Right atrium auricular region (tissue), 2 donors: ENCODE results near the gene CHRDL2. TPM values are rescaled to one million over a fixed set of nuclear protein-coding genes. Genes with fewer than 3 reads are reported as not detected.
A peak's percentile ranks its signal among the peaks of the same experiment; 100 is the strongest.

ENCODE experiments used
- DNase-seq: peaks from one replicate; pipeline ENCODE4 v3.0.0-alpha.2; 2019; ENCODE audit warnings: low spot score
- H3K27ac ChIP-seq, 2 donors: fragments of 200-600 bp; sonication (generic); 1 replicate in 1 of 2; 2 replicates in 1 of 2; pipeline ENCODE4 v1.5.1; 2016 to 2019
- H3K27me3 ChIP-seq, 2 donors: fragments of 200-600 bp; sonication (generic); one replicate each; pipeline versions ENCODE4 v1.5.1 to v1.6.0; 2017 to 2019
- H3K36me3 ChIP-seq: fragments of 200-600 bp; sonication (generic); one replicate; pipeline ENCODE4 v1.5.1; 2016
- H3K4me1 ChIP-seq, 2 donors: fragments of 200-600 bp; sonication (generic); one replicate each; pipeline versions ENCODE4 v1.5.1 to v1.6.0; 2017 to 2019
- H3K4me3 ChIP-seq, 2 donors: fragments of 200-600 bp; sonication (generic); 1 replicate in 1 of 2; 2 replicates in 1 of 2; pipeline ENCODE4 v1.5.1; 2017 to 2019; ENCODE audit warnings: mild to moderate bottlenecking in 1 of 2, moderate library complexity in 1 of 2
- H3K9me3 ChIP-seq, 2 donors: fragments of 200-600 bp; sonication (generic); one replicate each; pipeline ENCODE4 v1.5.1; 2019
- total RNA-seq, 2 donors: library from RNA; depleted of rRNA; stranded (reverse); fragments of >200 nt; gene quantifications; one replicate each; pipeline ENCODE4 v1.1.0, GENCODE V29; 2016
- TF ChIP-seq, protein P1 (sequence below), 2 donors: fragments of 200-600 bp; sonication (generic); IDR thresholded peaks; one replicate each; pipeline ENCODE4 v1.5.1; 2019; ENCODE audit warnings: antibody characterized with exemption in 2 of 2

CHRDL2 gene
- total RNA-seq, 2 donors from 2014 or later = 2.0 to 4.2 TPM

DNA sequence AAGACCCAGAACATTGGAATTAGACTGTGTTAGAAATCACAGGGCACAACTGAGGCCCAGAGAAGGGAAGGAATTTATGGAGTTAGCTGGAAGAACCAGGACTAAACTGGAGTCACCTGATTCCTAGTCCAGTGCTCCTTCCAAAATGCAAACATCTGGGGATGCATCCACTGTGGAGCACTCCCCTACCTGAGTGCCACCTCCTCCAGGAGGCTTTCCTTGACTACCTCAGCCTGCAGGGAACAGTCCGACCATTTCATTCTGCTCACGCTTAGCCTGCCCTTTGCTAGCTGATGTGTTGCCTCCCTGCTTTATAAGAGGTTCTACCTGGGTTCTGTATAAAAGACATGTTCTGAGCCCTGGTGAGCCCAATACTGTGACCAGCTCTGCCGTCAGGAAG lies 24.0 kb downstream of the CHRDL2 start:
- H3K27ac ChIP-seq = no peak overlapping the region

DNA sequence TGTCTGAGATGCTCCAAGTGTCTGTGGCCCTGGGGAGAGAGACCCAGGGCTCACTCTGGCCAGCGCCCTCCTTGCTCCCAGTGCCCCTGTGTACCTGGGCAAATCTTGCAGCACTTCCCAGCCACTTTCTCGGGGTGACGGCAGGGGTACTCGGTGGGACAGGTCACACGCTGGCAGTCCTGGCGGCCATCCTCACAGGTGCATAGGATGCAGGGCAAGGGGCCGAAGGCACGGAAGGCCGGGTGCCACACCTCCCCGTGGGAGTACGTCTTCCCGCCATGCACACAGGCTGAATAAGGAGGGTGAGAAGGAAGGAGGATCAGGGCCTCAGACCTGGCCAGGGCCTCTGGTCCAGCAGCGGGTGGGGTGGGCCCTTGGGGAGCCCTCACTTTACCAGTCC lies 28.0 kb downstream of the CHRDL2 start:
- no peak for DNase-seq
- H3K27me3 ChIP-seq = no peaks in the 10 kb centered on the region
- TF ChIP-seq, protein P1, sequence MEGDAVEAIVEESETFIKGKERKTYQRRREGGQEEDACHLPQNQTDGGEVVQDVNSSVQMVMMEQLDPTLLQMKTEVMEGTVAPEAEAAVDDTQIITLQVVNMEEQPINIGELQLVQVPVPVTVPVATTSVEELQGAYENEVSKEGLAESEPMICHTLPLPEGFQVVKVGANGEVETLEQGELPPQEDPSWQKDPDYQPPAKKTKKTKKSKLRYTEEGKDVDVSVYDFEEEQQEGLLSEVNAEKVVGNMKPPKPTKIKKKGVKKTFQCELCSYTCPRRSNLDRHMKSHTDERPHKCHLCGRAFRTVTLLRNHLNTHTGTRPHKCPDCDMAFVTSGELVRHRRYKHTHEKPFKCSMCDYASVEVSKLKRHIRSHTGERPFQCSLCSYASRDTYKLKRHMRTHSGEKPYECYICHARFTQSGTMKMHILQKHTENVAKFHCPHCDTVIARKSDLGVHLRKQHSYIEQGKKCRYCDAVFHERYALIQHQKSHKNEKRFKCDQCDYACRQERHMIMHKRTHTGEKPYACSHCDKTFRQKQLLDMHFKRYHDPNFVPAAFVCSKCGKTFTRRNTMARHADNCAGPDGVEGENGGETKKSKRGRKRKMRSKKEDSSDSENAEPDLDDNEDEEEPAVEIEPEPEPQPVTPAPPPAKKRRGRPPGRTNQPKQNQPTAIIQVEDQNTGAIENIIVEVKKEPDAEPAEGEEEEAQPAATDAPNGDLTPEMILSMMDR (IDR thresholded peaks at IDR 0.05) = no peak
- peaks cover 0 to 3% of the 10 kb centered on the region in 2 donors for H3K4me1 ChIP-seq
- no peak overlapping the region for H3K4me3 ChIP-seq
- no peaks in the 10 kb centered on the region for H3K36me3 ChIP-seq
- no peak overlapping the region for H3K27ac ChIP-seq
- no peaks in the 10 kb centered on the region for H3K9me3 ChIP-seq

More for the DNA sequence above, 24.0 kb downstream of the CHRDL2 start:
- H3K9me3 ChIP-seq = no peaks in the 10 kb centered on the region
- no peak for DNase-seq
- H3K36me3 ChIP-seq = no peaks in the 10 kb centered on the region
- peaks cover 0 to 14% of the 10 kb centered on the region in 2 donors for H3K4me1 ChIP-seq
- H3K4me3 ChIP-seq = no peak overlapping the region
- H3K27me3 ChIP-seq = no peaks in the 10 kb centered on the region
- TF ChIP-seq, protein P1 (IDR thresholded peaks at IDR 0.05) = no peak

DNA sequence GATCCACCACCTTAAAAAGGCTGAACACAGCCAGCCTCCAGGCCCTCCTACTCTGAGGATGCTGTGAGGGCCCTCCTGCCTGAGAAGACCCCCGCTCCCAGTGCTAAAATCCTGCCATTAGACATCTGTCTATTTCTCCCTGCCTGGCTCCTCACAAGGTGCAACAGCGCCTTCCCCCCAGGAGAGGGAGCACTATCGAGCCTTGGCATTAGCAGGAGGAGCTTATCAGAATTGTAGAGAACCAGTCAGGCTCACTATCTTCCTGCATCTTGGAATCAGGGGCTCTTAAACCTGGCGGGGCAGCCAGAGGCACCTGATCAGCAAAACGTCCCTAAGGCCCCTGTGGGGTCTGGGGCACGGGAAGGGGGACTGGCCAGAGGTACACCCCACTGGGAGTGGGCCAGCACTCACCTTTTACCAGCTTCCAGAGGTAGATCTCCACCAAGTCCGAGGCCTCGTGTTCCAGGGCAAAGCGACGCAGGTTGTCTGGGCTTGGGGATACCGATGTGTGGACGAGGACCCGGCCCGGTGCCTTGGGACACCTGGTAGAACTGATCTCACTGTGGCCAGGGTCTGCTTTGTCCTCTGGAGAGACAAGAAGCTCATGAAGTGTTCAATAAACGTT lies 28.7 kb downstream of the CHRDL2 start:
- H3K27ac ChIP-seq = no peak overlapping the region
- peaks cover 0 to 5% of the 10 kb centered on the region in 2 donors for H3K4me1 ChIP-seq
- H3K36me3 ChIP-seq = no peaks in the 10 kb centered on the region
- H3K4me3 ChIP-seq = no peak overlapping the region
- peak; percentile 78 for DNase-seq
- TF ChIP-seq, protein P1 (IDR thresholded peaks at IDR 0.05) = peak; percentile 79 to 90
- no peaks in the 10 kb centered on the region for H3K9me3 ChIP-seq
- no peaks in the 10 kb centered on the region for H3K27me3 ChIP-seq

DNA sequence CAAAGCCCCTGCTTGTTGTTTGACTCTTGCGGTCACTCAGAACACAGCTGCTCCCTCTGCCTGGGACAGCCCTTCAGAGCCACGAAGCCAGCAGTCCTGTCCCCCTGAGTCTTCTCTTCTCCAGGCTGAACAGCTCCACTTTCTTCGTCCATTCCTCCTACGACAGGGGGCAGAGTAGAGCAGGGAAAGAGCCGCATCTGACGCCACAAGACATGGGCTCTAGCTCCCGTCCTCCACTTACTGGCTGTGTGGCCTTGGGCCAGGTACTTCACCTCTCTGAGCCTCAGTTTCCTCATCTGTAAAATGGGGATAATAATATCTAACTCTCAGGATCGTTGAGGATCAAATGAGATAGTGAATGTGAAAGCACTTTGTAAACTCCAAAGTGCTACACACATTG lies 29.9 kb downstream of the CHRDL2 start:
- Histone ChIP-seq H3K4me3 (no peak overlapping the region), H3K36me3 (no peaks in the 10 kb centered on the region), H3K27me3 (no peaks in the 10 kb centered on the region), H3K4me1 (peaks cover 0 to 17% of the 10 kb centered on the region in 2 donors), H3K27ac (no peak overlapping the region), H3K9me3 (no peaks in the 10 kb centered on the region)
- TF ChIP-seq, protein P1 (IDR thresholded peaks at IDR 0.05) = no peak
- no peak for DNase-seq

DNA sequence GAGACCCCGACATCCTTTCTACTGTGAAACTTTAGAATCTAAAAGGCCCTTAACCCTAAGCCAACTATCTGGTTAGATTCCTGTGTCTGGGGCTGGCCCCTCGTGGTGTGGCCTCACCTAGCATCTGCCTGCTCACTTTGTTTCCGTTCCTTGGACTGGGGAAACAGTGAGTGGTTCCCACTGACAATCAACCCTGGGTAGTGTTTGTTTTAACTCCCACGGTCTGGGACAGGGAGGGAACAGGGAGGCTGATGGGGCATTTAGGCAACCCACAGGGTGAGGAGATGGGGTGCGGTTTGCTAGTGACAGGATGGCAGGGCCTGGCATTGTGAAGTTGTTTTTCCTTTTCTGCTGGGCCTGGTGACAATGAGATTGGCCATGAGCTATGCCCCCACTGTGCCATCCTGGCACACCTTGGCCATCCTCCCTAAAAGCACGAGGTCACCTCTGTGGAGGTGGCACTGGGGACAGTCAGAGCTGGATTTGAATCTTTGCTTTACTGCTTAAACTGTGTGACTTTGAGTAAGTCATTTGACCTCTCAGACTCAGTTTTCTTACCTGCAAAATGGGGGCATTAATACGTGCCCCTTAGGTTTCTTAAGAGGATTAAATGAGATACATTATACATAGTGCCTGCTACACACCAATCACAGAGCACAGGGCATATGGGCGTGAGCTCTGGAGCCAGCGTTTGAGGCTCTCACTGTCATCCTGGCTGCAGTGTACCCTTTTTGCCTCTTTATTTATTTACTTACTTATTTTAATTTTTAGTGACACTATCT lies 31.4 kb downstream of the CHRDL2 start:
- no peaks in the 10 kb centered on the region for H3K36me3 ChIP-seq
- H3K27me3 ChIP-seq = no peaks in the 10 kb centered on the region
- H3K9me3 ChIP-seq = no peaks in the 10 kb centered on the region
- H3K4me3 ChIP-seq = no peak overlapping the region
- no peak overlapping the region for H3K27ac ChIP-seq
- TF ChIP-seq, protein P1 (IDR thresholded peaks at IDR 0.05) = no peak
- DNase-seq = no peak
- H3K4me1 ChIP-seq = peaks cover 0 to 23% of the 10 kb centered on the region in 2 donors
